Progenitor cell of endocrine pancreas (in vitro differentiated cells): ENCODE data around the gene THSD1. TPM values are rescaled to one million over a fixed set of nuclear protein-coding genes. Genes with fewer than 3 reads are reported as not detected.

Experiments used
- DNase-seq: peaks from one replicate; pipeline ENCODE4 v3.0.0; 2021; ENCODE audit warnings: low spot score; ENCODE audit not compliant: unreplicated experiment
- H3K27ac Mint-ChIP-seq: 2 replicates; pipeline ENCODE4 v1.8.0; 2021; ENCODE audit warnings: mild to moderate bottlenecking, moderate library complexity, mixed read lengths
- H3K27me3 Mint-ChIP-seq: 2 replicates; pipeline ENCODE4 v1.8.0; 2021; ENCODE audit warnings: mixed read lengths
- H3K36me3 Mint-ChIP-seq: 2 replicates; pipeline ENCODE4 v1.8.0; 2022; ENCODE audit warnings: mixed read lengths; ENCODE audit not compliant: insufficient read depth
- H3K4me1 Mint-ChIP-seq: 2 replicates; pipeline ENCODE4 v1.8.0; 2021; ENCODE audit warnings: low read depth, mixed read lengths
- H3K4me3 Mint-ChIP-seq: 2 replicates; pipeline ENCODE4 v1.8.0; 2021; ENCODE audit warnings: low read depth, mild to moderate bottlenecking, moderate library complexity, mixed read lengths
- H3K9me3 Mint-ChIP-seq: 2 replicates; pipeline ENCODE4 v1.8.0; 2021; ENCODE audit warnings: low read depth, mixed read lengths
- total RNA-seq: library from RNA; stranded (reverse); gene quantifications from 2 replicates; pipeline ENCODE4 v1.2.1, GENCODE V29; 2021
- TF ChIP-seq, protein P1 (sequence below): fragments of 200-600 bp; sonication (generic); IDR thresholded peaks from one replicate; pipeline ENCODE4 v1.5.0; 2021; ENCODE audit warnings: antibody characterized with exemption, mild to moderate bottlenecking; ENCODE audit not compliant: unreplicated experiment

THSD1 gene
- total RNA-seq, 1 donor from 2014 or later = 1.7 TPM

DNA sequence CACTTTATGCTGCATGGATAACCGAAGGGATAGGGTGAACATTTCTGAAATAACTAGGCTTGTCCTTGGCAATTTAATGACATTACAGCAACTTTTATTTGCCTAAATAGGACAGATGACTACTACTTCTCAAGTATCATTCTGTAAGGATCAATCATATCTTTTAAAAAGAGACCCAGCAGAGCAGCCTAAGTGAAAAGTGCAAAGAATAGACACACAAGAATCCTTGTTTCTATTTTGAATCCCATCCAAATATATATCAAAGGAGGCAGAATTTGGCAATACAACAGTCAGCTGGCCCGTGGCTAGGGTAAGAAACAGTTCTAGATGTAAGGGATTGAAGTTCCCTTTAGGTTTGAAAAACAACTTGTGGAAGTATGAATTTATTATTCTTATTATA, 6.9 kb downstream of the THSD1 start:
- no peak for DNase-seq
- H3K9me3 Mint-ChIP-seq = no peaks in the 10 kb centered on the region
- no peaks in the 10 kb centered on the region for H3K4me1 Mint-ChIP-seq
- TF ChIP-seq, protein P1, sequence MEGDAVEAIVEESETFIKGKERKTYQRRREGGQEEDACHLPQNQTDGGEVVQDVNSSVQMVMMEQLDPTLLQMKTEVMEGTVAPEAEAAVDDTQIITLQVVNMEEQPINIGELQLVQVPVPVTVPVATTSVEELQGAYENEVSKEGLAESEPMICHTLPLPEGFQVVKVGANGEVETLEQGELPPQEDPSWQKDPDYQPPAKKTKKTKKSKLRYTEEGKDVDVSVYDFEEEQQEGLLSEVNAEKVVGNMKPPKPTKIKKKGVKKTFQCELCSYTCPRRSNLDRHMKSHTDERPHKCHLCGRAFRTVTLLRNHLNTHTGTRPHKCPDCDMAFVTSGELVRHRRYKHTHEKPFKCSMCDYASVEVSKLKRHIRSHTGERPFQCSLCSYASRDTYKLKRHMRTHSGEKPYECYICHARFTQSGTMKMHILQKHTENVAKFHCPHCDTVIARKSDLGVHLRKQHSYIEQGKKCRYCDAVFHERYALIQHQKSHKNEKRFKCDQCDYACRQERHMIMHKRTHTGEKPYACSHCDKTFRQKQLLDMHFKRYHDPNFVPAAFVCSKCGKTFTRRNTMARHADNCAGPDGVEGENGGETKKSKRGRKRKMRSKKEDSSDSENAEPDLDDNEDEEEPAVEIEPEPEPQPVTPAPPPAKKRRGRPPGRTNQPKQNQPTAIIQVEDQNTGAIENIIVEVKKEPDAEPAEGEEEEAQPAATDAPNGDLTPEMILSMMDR = no peak
- no peak overlapping the region for H3K4me3 Mint-ChIP-seq
- H3K27me3 Mint-ChIP-seq = peaks cover 13% of the 10 kb centered on the region
- H3K27ac Mint-ChIP-seq = no peak overlapping the region
- no peaks in the 10 kb centered on the region for H3K36me3 Mint-ChIP-seq

DNA sequence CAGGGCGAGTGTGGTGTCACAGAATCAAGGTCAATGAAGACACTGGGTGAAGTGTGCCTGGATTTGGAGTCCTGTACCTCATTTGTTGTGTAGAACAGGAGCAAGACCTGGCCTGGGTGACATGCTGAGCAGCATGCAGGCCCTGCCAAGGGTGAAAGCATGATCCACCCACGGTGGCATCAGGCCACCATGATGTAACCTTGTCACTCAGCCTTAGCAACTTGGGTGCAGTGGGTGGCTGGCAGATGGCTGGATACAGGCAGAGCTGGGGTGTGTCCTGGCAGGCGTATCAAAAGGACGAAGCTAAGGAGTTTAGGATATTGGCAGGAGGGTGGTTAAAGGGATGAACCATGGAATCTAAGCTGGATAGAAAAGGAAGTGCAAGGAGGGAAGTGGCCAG, 10.3 kb downstream of the THSD1 start:
- no peak for DNase-seq
- Mint-ChIP-seq H3K27me3 (peaks cover 9% of the 10 kb centered on the region), H3K9me3 (no peaks in the 10 kb centered on the region), H3K27ac (no peak overlapping the region), H3K36me3 (no peaks in the 10 kb centered on the region), H3K4me1 (peaks cover 1% of the 10 kb centered on the region), H3K4me3 (no peak overlapping the region)
- TF ChIP-seq, protein P1 = no peak

DNA sequence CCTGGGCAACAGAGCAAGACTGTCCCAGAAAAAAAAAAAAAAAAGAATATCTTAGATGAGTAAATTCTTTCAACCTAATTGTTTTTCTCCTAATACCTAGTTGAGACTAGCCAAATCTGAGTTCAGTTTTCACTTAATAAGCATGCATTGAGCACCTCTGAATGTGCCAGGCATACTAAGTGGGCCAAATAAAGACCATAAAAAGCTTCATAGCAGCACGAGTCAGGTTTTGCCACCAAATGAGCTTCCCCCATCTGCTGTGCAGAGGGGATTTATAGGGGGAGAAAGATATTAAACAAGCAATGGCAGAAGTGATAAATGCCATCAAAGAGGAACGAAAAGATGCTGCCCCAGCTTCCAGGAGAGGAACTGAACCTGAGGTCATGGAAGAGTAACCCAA, 11.4 kb downstream of the THSD1 start:
- TF ChIP-seq, protein P1 = no peak
- peaks cover 1% of the 10 kb centered on the region for H3K4me1 Mint-ChIP-seq
- H3K4me3 Mint-ChIP-seq = no peak overlapping the region
- no peak for DNase-seq
- no peaks in the 10 kb centered on the region for H3K9me3 Mint-ChIP-seq
- no peak overlapping the region for H3K27ac Mint-ChIP-seq
- H3K36me3 Mint-ChIP-seq = no peaks in the 10 kb centered on the region
- peaks cover 9% of the 10 kb centered on the region for H3K27me3 Mint-ChIP-seq

DNA sequence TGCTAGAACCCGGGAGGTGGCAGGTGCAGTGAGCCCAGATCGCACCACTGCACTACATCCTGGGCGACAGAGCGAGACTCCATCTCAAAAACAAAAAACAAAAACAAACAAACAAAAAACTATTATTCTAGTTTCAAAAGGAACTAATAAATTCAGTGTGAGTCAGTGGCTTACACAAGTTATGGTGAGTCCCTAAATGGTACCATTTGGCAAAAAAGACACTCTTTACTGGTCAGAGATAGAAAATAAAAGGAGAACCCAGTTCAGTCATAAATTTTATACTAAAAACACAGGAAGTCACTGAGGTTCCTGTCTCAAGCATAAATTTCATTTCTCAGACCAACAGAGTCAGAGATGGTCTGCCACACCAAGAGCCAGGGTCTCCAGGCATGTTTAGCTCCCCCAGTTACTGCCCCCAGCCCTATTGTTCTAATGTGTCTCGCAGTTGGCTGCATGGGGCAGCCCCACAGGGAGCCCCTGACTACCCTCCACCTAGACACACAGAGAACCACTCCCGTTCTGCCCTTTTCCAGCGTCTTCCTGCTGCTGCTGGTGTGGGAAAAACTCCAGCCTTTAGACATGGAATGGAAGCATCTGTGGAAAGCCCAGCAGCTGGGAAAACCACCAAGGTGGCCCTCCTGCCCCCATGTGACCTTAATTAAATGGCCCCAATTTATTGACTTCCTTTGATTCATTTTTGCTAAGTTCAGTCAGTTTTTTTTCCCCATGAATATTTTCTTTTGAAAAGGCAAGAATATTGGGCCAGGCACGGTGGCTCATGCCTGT, 12.2 kb downstream of the THSD1 start:
- no peaks in the 10 kb centered on the region for H3K9me3 Mint-ChIP-seq
- H3K27ac Mint-ChIP-seq = peak overlapping the region; percentile 54
- no peaks in the 10 kb centered on the region for H3K36me3 Mint-ChIP-seq
- TF ChIP-seq, protein P1 = no peak
- no peak for DNase-seq
- peaks cover 1% of the 10 kb centered on the region for H3K4me1 Mint-ChIP-seq
- H3K27me3 Mint-ChIP-seq = peaks cover 9% of the 10 kb centered on the region
- no peak overlapping the region for H3K4me3 Mint-ChIP-seq

DNA sequence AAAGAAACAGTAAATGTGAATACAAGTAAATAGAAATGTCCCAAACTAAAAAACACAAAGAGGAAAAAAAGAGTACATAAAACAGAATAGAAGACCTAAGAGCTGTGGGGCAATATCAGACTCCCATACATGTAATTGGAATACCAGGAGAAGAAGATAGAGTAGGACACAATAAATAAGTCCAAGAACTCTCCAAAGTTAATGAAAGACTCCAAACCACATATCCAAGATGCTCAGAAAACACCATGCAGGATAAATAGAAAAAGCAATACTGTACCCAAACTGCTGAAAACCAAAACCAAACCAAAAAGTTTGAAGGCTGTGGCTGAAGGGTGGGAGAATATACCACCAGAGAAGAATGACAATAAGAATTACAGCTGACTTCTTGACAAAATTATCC, 18.3 kb downstream of the THSD1 start:
- Mint-ChIP-seq H3K27me3 (no peaks in the 10 kb centered on the region), H3K4me1 (peaks cover 1% of the 10 kb centered on the region), H3K36me3 (no peaks in the 10 kb centered on the region), H3K4me3 (no peak overlapping the region), H3K9me3 (peaks cover 4% of the 10 kb centered on the region), H3K27ac (no peak overlapping the region)
- no peak for DNase-seq
- TF ChIP-seq, protein P1 = no peak
